ENCODE data around the gene OR2T3.
"Not testable (repeated sequence)": the region's sequence is repeated elsewhere in the genome, so short reads cannot be mapped to it uniquely, and the experiment has no call there.

OR2T3 gene

DNA sequence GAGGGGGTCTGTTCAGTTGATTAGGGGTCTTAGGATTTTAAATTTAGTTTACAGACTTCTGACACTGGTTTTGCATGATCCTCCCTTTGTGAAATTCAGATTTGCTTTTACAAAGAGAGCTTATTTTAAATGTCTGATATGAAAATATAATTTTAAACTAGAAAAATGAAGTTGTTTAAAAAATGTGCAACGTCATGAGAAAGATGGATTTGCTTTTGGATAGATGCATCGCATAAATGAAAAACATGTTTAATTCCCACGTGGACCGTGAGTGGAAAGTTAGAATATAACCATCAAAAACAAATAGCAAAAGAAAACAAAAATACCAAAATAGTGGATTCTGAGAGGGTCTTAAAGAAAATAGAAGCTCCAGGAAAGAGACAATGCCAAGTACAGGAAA lies 2.0 kb upstream of the OR2T3 start:
- DNase-seq (ENCODE audit: low read depth), result no peak

DNA sequence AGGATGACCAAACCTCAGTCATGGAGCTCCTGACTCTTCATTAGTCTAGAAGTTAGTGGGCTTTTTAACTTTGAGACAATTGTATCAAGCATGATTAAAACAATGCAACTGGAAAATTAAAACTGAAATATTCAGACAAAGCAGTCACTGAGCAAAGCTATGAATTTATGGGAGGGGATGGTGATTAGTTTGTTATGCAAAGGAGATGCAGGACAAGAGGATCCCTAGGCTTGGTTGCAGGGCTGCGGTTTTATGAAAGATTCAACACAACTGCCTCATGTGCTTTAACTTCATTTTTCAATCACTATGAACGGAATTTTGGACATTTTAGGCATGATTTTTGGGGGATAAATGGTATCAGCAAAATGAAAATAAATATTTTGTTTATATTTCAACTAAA lies 1.0 kb upstream of the OR2T3 start:
- DNase-seq (ENCODE audit: low read depth), result not testable (repeated sequence)

DNA sequence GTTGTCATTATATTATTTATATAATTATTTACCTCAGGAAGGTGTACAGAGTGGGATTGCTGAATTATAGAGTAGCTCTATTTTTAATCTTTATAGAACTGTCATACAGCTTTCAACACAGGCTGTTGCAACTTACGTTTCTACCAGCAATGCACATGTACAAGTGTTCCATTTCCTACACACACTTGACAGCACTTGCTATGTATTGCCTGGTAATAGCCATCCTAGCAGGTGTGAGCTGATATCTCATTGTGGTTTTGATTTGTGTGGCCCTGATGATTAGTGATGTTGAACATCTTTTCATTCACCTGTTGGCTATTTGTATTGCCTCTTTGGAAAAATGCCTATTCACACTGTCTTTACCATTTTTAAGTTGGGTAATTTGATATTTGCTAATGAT lies 2.5 kb downstream of the OR2T3 start:
- not testable (repeated sequence) for DNase-seq (ENCODE audit: low read depth)

DNA sequence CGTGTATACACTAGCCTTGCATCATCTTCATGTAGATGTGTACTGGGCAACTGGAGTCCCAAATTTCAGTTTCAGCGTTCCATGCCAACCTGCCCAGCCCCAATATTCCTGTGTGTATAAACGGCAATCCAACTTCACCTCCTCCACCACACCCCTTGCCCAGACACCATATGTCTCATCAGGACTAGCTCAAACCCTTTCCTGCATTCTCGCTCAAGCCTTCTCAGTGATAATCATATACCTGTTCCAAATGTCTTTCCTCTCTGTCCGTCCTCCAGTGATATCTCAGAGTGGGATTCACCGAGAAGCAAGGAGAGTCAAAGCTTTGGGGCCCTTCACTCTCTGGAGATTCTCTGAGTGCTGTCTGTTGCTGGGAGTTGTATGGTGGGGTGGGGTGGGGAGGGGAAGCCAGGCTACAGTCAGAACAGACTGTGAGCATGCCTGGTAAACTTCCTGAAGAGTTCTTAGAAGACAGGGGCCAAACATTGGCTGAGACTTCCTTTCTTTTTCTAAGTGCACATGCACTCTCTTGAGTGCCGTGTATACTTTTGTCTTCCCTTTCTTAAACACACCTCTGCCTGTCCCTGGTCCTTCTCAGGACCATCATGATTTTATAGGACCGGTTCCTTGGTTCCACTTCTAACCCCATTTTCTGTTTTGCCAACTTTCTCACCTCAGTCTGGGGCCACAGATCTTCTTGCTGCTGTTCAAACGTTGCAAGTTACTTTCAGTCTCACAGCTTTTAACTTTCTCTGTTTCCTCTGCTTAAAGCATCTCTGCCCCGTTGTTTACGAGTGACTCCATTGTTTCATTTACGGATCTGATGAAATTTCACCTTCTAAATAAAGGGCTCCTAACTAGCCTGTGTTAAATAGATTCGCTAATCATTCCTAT lies 8.8 kb downstream of the OR2T3 start:
- not testable (repeated sequence) for DNase-seq (ENCODE audit: low read depth)

DNA sequence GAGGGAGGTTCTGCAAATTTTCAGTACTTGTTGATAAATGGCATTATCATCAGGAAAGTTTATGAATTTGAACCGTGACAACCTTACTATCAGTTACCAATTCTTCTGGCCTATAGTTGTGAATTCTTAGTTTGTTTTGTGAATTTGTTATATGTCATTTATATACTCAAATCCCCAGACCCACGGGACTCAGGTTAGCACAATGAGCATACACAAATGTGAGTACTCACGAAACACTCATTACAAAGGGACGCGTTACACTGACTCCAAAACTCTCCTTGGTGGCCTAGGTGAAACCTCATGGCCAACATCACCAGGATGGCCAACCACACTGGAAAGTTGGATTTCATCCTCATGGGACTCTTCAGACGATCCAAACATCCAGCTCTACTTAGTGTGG lies 15.1 kb downstream of the OR2T3 start, which contains the start of gene OR2T5:
OR2T5 (plus strand) TSS at position 301 of the 400 bp plus-strand sequence; CDS start at position 301, 0 bp downstream.
- DNase-seq (ENCODE audit: low read depth), result not testable (repeated sequence)

DNA sequence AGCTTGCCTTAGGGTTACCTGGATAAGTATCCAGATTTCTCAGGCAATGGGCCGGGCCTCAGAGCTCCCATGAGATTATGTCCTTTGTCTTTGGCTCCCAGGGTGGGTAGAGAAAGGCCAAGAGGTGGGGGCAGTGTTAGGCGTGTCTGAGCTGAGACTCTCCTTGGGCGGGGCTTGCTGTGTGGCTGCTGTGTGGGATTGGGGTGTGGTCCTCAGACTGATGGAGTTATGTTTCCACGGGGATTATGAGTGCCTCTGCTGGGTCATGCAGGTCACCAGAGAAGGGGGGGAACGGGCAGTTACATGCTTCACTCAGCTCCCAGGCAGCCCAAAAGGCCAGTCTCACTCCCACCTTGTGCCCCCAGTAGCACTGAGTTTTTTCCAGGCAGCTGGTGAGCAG lies 23.5 kb downstream of the OR2T3 start:
- DNase-seq (ENCODE audit: low read depth), result not testable (repeated sequence)

DNA sequence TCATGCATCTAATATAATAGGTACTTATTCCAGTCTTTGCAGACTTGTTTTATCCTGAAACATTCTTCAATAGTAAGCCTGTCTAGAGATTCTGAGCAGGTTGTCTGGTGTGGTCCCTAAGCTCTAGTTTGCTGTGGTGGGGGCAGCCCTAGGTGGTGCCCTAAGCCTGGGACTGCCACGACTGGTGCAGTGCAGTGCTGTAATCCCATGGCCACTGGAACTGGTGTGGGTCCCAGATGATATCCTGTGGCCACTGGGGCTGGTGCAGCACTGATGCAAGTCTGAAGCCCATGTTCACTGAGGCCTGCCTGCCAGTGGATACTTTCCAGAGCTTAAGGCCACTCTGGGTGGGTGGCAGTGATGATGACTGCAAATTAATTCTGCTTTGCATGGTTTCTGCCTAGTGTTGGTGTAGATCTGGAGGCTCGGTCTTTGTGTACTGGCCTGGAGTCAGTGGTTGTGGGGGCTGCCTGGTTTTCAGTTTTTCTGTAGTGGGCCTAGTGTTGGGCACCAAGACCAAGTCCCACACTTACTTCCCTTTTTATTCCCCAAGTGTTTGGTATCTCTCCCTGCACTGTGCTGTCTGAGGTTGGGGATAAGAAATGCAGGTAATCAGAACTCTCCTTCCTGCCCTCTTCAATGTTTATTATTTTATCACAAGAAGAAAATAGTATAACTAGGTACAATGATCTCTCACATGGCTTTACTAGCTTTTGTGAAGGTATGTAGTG lies 27.3 kb downstream of the OR2T3 start:
- DNase-seq (ENCODE audit: low read depth), result not testable (repeated sequence)

DNA sequence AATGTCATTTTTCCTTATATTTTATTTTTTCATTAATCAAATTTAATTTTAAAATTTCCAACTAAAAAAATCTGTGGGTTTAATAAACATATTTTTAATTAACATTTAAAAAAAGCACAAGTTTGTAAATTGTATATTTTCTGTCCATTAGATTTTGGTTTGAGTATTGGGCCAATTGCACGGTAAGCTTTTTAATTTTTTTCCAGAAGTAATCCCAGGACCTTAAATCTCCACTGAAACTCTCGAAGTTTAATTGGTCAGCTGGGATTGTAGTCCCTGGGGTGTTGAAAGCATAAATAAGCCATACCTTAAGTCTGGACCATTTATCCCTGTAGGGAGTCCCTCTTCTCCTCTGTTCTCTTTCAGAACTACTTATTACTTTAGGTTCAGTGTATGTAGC lies 34.6 kb downstream of the OR2T3 start, which contains the start of gene OR2G6:
OR2G6 (plus strand) TSS at position 301 of the 400 bp plus-strand sequence. CDS start 13,574 bp downstream, outside the sequence.
- DNase-seq (ENCODE audit: low read depth), result not testable (repeated sequence)

DNA sequence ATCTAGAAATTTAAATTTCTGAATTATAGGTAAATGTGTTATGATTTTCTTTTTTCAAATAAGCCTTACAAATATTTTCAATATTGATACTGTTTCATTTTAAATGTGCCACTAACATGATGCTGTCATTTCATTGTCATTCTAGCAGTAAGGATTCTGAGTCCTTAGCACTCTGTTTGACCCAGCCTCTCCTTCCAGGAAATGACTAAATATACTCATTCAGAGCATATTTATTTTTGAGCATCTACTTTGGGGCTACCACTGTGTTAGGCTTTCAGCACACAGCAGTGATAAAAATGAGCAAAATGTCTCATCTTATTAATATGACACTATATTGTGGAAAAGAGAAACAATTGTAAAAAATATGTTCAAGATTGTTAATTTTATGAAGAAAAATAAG lies 37.1 kb downstream of the OR2T3 start:
- not testable (repeated sequence) for DNase-seq (ENCODE audit: low read depth)

DNA sequence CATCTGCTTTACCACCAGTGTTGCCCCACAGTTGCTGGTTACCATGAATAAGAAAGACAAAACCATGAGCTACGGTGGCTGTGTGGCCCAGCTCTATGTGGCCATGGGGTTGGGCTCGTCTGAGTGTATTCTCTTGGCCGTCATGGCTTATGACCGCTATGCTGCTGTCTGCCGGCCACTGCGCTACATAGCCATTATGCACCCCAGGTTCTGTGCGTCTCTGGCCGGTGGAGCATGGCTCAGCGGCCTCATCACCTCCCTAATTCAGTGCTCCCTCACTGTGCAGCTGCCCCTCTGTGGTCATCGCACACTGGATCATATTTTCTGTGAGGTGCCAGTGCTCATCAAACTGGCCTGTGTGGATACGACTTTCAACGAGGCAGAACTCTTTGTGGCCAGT lies 48.7 kb downstream of the OR2T3 start:
- DNase-seq (ENCODE audit: low read depth), result no peak
